ENCODE results near the gene BICDL2.
"Not testable (repeated sequence)": the region's sequence is repeated elsewhere in the genome, so short reads cannot be mapped to it uniquely, and the experiment has no call there.

The BICDL2 gene

DNA sequence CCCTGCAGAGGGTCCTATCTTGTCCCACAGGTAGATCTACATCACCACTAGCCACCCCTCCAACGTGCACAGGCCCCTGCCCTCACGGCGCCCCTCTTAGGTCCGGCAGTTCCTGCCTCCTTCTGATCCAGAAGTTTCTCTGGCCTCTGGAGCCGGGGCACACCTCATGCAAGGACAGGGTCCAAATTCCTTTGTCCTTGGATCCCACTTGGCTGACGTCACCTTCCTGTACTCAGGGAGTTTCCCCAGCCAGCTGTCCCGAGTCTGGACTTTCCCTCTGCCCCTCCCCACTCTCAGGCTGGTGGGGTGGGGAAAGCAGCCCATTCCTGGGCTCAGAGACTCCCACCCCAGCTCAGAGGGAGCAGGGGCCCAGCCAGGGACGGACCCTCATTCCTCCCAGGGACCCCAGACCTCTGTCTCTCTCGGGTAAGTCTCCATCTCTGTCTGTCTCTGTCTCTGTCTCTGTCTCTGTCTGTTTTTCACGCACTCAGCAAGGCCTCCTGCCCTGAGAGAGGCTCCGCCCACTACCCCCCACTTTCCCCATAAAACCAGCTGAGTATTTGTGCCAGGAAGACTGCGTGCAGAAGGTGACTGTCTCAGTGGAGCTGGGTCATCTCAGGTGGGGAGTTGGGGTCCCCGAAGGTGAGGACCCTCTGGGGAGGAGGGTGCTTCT lies 28.5 kb upstream of the BICDL2 start, which contains the start of gene IL32:
IL32 (plus strand) TSS at position 572 of the 673 bp plus-strand sequence. CDS start 172 bp downstream, outside the sequence.
- DNase-seq (ENCODE audit: low spot score), result peak; percentile 83

DNA sequence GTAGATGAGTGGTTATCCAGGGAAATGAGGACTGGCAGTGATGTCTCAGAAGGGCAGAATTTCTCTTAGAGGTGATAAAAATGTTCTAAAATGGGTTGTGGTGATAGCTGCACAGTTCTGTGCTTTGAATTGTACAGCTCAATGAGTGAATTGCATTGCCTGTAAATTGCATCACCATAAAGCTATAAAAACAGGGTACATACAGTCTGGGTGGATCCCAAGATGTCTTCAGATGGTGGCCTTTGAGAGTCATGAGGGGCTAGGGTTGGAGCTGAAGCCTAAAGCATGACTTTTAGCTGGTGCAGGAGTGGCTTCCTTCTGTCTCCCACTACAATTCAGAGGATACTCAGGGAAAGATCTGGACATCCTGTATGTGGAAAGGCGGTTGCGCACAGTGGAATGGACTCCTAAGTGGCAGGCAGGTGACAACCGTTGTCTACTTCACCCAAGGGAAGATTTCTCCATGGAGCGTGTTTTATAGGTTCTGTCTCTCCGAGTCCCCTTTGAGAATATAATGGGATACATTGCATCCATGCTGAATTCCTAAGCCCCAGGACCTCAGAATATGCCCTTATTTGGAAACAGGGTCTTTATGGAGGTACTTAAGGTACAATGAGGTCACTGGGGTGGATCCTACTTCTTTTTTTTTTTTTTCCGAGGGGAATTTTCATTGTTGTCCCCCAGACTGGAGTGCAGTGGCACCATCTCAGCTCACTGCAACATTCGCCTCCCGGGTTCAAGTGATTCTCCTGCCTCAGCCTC lies 27.1 kb upstream of the BICDL2 start:
- no peak for DNase-seq (ENCODE audit: low spot score)

DNA sequence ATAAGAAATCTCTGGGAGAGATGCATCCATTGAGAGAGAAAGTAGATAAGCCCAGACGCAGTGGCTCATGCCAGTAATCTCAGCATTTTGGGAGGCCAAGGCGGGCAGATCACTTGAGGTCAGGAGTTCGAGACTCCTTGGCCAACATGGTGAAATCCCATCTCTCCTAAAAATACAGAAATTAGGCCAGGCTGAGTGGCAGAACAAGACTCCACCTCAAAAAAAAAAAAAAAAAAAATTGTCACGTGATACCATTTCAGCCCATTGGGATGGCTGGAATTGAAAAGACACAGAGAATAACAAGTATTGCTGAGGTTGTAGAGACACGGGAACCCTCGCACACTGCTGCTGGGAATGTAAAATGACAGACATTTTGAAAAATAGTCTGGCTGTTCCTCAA lies 25.8 kb upstream of the BICDL2 start:
- no peak for DNase-seq (ENCODE audit: low spot score)

DNA sequence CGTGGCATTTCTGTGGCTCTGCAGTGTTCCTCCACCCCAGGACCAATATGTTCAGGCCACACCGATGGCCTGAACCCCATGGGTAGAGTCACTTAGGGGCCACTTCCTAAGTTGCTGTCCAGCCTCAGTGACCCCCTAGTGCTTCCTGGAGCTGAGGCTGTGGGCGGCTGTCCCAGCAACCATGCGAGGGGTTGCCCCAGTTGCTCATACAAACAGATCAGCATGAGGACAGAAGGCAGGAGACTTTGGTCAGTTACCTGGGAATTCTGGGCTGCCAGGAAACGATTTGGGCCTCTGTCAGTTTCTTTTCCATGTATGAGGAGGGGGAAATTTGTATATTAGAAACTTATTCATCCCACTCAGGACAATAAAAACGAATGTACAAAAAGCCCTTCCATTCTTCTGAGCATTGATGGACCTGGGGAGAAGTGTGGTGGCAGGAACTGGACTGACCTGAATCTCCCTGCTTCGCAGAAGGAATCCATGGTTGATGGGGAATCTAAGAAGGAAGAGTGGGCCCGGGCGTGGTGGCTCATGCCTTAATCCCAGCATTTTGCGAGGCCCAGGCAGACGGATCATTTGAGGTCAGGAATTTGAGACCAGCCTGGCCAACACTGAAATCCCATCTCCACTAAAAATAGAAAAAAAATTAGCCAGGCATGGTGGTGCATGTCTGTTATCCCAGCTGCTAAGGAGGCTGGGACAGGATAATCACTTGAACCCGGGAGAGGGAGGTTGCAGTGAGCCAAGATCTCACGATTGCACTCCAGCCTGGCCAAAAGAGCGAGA lies 23.8 kb upstream of the BICDL2 start:
- no peak for DNase-seq (ENCODE audit: low spot score)

DNA sequence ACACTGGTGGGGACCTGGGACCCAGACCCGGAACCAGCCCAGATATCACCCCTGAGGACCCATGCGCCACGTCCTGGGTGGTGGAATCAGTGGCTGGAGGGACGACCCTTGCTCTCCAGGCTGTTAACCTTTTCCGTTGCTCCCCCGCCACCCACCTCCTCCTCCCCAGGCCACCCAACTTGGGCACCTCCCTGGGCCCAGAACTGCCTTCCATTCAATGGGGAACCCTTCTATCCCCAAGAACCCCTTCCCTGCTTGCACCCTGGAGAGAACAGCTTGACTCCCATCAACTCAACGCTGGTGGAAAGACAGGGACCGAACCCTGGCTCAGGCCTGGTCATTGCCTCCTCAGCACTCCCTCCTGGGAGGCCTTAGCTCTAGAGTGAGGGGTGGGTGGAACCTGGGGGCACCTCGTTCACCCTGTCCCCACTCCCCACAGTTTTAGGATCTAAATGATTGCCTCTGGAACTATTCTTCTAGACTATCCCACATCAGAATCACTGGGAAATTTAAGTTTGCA lies 23.0 kb upstream of the BICDL2 start:
- DNase-seq (ENCODE audit: low spot score), result no peak

DNA sequence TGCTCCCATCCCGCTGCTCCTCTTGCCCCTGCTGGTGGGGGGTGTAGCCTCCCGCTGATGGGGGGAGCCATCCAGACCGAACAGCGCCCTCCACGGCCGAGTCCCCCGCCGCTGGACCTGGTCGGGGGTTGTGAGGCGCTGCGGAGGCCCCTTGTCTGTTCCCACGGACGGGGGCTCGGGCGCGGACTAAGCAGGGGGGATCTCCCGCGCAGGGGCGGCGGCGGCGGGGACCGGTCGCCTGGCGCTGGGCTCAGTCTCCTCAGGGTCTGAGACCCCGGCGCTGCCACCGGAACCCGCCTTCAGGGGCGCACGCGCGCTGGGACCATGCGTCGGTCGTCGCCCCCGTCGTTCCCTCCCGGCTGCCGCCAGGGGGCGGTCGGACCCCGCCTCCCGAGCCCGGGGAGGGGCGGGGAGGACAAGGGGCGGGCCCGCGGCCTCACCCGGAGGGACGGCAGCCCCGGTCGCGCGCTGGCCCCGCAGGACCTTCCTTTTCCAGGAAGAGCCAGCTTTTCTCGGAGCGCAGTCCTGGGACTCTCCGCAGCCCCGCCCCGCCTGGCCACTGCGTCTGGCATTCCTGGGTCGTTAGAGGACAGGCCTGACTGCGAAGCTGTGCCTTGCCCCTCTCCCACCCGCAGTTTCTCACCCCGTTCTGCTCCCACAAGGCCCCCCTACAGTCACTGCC lies 22.4 kb upstream of the BICDL2 start:
- DNase-seq (ENCODE audit: low spot score), result peak; percentile 89

DNA sequence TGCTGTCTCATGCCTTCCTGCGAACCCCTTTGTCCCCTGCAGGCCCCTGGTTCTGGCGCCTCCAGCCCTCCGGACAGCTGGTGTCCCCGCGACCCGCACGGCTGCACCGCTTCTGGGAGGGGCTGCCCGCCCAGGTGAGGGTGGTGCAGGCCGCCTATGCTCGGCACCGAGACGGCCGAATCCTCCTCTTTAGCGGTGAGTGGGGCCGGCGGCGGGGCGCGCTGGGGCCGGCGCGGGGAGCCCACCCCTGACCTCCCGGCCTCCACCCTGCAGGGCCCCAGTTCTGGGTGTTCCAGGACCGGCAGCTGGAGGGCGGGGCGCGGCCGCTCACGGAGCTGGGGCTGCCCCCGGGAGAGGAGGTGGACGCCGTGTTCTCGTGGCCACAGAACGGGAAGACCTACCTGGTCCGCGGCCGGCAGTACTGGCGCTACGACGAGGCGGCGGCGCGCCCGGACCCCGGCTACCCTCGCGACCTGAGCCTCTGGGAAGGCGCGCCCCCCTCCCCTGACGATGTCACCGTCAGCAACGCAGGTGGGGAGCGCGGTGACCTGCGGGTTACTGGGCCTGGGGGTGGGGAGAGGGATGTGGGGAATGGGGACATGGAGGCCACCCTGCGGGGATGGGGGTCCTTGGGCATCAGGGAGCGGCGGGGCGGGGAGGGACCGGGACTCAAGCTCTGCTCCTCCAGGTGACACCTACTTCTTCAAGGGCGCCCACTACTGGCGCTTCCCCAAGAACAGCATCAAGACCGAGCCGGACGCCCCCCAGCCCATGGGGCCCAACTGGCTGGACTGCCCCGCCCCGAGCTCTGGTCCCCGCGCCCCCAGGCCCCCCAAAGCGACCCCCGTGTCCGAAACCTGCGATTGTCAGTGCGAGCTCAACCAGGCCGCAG lies 21.6 kb upstream of the BICDL2 start:
- DNase-seq (ENCODE audit: low spot score), result no peak

DNA sequence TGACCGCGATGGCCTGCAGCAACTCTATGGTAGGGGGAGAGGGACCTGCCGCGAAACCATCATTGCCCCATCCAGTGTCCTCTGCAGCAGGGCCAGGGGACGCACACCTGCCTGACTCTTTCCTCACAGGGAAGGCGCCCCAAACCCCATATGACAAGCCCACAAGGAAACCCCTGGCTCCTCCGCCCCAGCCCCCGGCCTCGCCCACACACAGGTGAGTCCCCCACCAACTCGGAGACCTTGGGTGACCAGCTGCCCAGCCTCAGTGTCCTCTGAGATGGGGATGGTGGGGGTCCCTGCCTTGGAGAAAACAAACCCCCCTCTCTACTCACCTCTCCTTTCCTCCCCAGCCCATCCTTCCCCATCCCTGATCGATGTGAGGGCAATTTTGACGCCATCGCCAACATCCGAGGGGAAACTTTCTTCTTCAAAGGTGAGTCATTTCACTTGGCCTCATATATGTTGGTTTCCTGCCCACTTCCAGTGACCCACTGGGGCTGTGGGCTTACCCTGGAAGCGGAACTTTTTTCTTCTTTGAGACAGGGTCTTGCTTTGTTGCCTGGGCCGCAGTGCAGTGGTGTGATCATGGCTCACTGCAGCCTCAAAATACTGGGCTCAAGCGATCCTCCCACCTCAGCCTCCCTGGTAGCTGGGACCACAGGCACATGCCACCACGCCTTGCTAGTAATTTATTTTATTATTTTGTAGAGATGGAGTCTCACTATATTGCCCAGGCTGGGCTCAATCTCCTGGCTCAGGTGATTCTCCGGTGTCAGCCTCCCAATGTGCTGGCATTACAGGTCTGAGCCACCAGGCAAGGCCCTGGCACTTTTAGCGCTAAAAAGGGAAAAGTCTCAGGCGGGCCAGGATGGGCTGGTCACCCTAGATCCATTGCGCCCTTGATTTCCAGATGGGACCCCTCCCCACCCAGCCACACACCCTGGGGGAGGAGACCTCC lies 20.7 kb upstream of the BICDL2 start:
- DNase-seq (ENCODE audit: low spot score), result no peak

DNA sequence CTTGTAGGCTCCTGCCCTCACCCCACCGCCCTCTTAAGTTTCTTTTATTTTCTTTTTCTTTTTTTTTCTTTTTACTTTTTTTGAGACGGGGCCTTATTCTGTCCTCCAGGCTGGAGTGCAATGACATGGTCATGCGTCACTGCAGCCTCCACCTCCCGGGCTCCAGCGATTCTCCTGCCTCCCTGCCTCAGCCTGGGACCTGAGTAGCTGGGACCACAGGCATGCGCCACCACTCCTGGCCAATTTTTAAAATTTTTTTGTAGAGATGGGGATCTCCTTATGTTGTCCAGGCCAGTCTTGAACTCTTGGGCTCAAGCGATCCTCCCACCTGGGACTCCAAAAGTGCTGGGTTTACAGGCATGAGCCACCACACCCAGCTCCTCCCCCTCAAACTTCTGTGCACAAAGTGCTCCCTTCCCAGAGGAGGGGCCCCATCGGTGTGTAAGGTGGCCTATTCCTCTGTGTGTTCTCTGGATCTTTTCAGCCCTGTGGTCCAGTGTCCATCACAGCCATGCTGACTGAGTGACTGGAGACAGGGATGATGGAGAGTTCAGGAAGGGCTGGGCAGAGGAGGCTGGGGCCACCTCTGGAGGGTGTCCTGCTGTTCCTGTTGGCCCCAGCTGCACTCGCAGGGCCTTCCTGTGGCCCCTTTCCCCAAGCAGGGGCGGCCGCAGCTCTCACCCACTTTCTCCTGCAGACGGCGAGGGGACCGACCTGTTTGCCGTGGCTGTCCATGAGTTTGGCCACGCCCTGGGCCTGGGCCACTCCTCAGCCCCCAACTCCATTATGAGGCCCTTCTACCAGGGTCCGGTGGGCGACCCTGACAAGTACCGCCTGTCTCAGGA lies 19.8 kb upstream of the BICDL2 start:
- DNase-seq (ENCODE audit: low spot score), result no peak

DNA sequence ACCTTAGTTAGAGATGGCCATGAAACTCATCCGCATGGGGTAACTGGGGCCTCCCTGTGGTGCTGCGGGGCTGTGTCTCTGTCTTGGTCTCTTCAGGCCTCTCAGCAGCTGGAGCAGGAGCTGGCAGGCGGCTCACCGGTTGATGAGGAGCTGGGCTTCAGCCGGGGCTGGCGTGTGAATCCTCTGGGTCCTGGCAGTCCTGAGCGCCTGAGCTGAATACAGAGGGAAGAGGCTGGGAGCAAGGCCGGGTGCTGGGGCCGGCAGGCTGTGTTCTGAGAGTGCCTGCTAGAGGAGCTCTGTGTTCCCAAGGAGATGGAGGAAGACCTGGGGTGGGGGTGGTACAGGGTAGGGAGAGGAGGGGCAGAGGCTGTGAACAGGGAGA lies 19.0 kb upstream of the BICDL2 start:
- not testable (repeated sequence) for DNase-seq (ENCODE audit: low spot score)

DNA sequence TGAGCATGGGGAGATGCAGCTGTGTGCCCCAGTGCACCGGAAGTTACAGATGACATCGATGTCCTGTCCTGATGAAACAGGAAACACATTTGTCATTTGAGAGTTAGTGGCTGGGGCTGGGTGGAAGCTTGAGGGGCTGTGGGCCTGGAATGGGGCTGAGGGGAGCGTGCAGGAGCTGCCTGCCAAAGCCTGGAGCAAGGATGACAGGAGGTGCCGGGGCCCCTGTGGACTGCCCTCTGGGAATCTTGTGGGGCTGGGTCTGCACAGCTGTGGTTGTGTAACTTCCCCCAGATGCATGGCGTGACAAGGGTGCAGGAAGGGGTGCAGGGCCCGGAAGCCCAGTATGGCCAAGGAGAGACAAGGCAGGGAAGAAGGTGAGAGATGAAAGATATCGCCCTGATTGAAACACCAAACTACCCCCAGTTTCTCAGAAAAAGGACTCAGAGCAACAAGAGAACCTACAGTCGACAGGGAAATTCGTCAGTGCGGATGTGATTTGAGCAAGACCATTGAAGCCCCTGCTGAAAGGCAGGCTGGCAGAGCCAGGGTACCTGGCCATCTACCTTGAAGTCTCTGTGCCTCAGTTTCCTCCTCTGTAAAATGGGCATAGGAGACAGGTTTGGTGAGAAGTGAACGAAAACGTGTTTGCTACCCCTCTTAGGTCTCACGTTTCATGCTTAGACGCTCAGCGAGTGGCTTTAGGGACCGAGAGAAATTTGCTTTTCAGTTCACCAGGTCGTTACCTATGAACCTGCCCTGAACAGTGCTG lies 18.4 kb upstream of the BICDL2 start:
- no peak for DNase-seq (ENCODE audit: low spot score)

DNA sequence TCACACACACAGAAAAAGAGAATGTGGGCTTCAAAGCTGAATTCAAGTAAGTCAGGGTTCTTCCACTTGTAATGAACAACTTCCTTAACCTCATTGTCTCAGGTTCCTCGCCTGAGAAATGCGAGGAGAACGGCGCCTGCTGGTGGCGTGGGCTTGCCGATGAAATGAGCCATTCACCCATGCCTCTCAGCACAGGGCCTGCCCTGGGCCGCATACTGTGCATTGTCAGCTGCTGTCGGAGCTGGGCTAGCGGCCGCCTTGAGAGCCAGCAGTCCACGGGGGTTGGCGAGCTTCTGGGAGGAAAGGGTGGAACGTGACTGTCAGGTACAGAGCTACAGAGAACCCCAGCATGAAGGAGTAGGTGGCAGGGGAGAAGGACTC lies 16.6 kb upstream of the BICDL2 start:
- not testable (repeated sequence) for DNase-seq (ENCODE audit: low spot score)

DNA sequence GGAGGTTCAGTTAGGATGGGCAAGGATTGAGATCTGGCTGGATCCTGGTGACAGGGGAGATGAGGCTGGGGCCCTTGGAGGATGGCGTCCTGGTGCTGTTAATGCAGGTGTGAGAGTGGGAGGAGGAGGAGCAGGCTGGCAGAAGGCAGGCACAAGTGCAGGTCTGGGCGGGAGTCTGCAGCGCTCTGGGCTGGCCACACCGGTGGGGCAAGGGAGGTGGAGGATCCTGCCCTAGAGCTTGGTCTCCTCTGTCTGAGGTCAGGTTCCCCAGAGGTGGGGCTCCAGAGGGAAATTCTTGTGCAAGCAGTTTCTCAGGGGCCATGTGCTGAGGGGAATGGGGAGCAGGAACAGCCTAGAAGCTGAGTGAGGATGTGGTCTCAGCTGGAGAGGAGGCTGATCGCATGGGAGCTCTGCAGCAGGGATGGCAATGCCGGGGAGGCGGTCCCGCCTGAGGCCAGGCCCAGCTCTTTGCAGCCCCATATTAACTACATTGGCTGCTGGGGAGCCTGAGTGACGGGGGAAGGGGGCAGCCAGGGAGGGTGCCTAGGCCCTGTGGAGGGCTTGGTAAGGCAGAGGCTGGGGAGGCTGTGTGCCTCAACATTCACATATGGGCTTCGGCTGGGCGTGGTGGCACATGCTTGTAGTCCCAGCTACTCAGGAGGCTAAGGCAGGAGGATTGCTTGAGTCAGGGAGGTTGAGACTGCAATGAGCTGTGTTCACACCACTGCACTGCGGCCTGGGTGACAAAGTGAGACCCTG lies 16.0 kb upstream of the BICDL2 start:
- not testable (repeated sequence) for DNase-seq (ENCODE audit: low spot score)

DNA sequence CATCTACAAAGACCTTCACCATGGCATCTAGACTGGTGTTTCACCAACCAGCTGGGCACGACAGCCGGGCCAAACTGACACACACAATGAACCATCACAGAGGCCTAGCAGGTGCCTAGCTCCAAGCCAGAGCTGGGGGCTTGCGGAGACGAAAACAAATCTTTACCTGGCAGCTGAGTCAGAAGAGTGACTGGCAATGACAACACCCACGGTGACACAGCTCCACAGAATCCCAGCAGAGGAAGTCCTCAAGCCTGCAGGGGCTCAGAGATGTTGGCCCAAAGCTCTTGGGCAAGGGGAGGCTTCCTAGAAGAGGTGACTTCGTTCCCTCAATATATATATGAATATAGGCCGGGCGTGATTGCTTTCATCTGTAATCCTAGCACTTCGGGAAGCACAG lies 14.8 kb upstream of the BICDL2 start:
- no peak for DNase-seq (ENCODE audit: low spot score)

DNA sequence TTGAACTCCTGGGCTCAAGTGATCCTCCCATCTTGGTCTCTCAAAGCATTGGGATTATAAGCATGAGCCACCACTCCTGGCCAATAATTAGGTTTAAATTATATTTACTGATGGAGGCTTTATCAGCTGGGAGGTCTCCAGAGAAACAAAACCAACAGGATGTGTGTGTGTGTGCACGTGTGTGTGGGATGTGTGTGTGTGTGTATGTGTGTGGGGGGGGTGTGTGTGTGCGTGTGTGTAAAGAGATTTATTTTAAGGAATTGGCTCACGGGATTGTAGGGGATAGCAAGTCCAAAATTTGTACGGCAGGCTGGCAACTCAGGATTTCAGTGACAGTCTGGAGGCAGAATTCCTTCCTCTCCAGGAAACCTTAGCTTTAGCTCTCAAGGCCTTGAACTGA lies 14.3 kb upstream of the BICDL2 start:
- no peak for DNase-seq (ENCODE audit: low spot score)

DNA sequence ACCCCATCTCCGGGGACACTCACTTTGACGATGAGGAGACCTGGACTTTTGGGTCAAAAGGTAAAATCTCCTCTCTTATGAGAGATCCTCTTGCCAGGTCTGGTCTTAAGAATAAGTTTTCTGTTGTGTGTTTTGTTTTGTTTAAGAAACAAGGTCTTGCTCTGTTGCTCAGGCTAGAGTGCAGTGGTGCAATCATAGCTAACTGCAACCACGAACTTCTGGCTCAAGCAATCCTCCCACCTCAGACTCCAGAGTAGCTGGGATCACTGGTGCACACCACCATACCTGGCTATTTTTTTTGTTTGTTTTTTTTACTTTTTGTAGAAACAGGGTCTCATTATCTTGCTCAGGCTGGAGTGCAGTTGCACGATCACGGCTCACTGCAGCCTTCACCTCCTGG lies 13.7 kb upstream of the BICDL2 start:
- no peak for DNase-seq (ENCODE audit: low spot score)

DNA sequence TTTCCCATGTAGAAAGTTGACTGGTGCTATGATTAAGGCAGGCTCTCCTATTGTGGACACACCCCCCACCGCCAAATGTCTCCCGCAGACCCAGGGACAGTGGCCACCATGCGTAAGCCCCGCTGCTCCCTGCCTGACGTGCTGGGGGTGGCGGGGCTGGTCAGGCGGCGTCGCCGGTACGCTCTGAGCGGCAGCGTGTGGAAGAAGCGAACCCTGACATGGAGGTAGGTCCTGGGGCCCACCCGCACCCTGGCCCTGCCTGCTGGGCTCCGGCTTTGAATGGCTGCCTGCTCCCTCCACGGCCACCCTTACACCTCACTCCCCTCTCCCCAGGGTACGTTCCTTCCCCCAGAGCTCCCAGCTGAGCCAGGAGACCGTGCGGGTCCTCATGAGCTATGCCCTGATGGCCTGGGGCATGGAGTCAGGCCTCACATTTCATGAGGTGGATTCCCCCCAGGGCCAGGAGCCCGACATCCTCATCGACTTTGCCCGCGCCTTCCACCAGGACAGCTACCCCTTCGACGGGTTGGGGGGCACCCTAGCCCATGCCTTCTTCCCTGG lies 13.3 kb upstream of the BICDL2 start:
- DNase-seq (ENCODE audit: low spot score), result no peak
